Breast epithelium (tissue), 3 donors: Measurements from ENCODE around the gene ANAPC2.

Source experiments
- CTCF ChIP-seq, 3 donors: fragments of 450-650 bp; IDR thresholded peaks; one replicate each; pipeline ENCODE4 v1.5.1; 2016 to 2017; ENCODE audit warnings: antibody characterized with exemption in 3 of 3, mild to moderate bottlenecking in 3 of 3, moderate library complexity in 3 of 3
- POLR2AphosphoS5 ChIP-seq, 3 donors: sonication (generic); formaldehyde crosslinking; IDR thresholded peaks; one replicate each; pipeline ENCODE4 v1.6.1; 2017; ENCODE audit warnings: antibody characterized with exemption in 3 of 3

GRCh38 chr9:137143459-137143858, 44.9 kb downstream of the ANAPC2 start:
- no peak for TF ChIP-seq CTCF (IDR thresholded peaks at IDR 0.05)
- no peak for TF ChIP-seq POLR2AphosphoS5 (IDR thresholded peaks at IDR 0.05)
